ENCODE results near the gene ZBTB26. TPM values are rescaled to one million over a fixed set of nuclear protein-coding genes. Genes with fewer than 3 reads are reported as not detected.
A peak's percentile ranks its signal among the peaks of the same experiment; 100 is the strongest.

ZBTB26 gene, protein sequence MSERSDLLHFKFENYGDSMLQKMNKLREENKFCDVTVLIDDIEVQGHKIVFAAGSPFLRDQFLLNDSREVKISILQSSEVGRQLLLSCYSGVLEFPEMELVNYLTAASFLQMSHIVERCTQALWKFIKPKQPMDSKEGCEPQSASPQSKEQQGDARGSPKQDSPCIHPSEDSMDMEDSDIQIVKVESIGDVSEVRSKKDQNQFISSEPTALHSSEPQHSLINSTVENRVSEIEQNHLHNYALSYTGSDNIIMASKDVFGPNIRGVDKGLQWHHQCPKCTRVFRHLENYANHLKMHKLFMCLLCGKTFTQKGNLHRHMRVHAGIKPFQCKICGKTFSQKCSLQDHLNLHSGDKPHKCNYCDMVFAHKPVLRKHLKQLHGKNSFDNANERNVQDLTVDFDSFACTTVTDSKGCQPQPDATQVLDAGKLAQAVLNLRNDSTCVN
- total RNA-seq: 2.0 TPM

DNA sequence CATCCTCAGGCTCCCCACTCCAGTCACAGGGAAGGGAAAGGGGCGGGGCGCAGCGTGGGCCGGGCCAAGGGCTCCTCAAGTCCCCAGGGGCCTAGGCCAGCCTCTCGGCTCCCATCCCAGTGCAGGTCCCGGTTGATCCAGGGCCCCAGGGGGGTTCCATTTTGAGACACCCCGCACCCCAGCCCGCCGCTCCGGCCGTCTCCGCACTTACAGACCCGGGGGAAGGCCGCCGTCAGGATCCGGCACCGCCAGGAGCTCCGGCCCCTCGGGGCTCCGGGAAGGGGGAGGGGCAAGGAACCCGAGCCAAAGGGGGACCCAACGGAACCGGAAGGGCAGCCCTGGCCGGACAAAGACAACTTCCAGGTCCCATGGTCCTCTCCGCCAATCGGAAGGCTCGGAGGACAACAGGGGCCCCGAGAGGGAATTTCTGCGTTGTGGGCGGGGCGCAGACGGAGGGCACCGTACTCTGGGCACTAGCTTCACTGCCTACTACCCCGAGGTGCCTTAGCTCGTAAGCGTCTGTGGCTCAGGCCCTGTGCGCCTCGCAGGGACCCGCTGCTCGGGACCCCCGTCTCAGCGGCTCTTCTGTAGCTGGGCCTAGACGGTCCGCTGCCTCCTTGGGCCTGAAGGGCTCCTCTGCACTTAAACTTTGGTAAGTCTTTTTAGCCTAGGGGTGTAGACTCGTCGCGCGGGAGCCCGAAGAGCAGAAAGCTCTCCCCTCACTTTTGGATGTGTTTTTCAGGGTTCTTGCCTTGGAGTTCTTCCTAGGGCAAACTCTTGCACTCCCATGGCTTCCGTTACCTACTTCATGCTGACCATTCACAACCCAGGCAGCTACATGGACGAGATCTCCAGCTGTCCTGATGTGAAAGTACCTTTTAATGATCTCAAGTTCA is at the start of gene ZBTB26:
Gene ZBTB26 (minus strand): TSS at position 287 of the 896 bp plus-strand sequence. CDS start 11,578 bp downstream, outside the sequence.
- peak; percentile 99 for ATAC-seq

DNA sequence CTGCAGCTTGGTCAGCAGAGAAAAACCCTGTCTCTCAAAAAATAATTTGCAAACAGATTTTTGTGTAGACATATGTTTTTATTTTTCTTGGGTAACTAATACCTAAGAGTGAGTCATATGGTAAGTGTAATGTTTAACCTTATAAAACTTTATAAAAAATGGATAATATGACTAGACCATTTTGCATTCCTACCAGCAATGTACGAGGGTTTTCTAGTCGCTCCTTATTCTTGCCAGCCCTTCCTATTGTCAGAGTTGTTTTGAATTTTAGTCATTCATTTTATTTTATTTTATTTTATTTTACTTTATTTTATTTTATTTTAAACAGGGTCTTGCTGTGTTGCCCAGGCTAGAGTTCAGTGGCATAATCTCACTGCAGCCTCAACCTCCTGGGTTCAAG is 47.3 kb upstream of the ZBTB26 start:
- no peak for ATAC-seq

DNA sequence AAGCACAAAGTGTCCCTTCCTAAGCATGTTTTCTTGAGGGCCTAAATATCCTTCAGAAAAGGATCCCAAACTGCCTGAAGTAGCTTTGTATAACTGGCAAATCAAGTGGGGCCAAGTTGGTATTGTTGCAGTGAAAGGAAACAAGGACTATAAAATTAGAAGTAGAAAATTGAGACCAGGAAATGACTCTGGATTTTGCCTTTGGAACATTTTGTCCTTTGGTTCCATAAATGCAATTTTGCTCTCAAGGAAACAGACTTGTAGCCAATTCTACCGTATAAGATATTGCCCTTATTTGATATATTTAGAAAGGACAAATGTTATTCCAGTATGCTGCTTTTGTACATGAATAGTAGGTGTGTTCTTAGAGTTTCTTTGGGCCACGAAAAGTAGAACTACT is 43.9 kb upstream of the ZBTB26 start:
- ATAC-seq: no peak

DNA sequence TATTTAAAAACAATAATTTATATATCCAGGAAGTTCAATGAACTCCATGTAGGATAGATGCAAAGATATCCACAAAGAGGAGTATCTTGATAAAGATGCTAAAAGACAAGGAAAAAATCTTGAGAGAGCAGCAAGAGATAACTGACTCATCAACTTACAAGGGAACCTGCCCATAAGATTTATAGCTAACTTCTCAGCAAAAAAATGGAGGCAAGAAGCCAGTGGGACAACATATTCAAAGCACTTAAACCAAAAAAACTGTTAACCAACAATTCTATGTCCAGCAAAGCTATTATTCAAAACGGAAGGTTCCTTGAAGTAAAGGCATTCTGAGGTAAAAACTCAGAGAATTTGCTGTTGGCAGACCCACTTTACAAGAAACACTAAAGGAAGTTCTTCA is 29.8 kb upstream of the ZBTB26 start:
- ATAC-seq: no peak

DNA sequence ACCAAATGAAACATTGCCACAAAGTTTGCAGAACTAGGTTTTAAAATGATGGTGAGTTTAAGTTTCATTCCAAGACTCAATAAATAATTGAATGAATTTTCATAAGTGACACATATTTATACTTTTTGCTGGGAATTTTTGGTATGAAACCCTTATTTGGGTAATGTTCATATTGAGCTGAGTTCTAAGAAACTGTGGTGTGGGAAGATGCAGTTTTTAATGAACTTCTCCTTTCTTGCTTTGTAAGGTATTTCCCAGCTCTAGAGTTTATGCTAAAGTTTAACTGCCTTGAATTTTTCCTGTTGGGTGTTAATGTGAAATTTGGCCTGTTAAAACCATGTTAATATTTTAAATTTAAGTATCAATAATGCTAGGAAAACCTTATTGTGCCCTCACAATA is 24.6 kb upstream of the ZBTB26 start:
- no peak for ATAC-seq

DNA sequence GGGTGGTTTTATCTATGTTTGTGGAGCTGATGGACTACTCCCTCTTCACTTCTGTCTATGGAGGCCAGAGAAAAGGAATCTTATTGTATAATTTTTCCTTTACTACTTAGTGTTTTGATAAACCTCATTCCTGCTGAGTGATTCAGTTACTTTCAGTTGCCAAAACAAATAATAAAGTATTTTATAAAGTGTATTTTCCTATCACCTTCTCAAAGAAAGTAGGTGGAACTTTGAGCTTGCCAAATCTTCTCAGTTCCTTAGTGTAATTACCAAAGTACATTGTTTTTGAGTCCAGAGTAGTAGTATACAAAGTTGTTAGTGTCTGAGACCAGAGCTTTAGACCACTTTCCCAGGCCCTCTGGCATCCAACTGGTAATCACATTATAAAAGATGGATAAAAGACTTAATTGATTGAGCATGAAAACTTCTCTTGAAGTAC is 23.0 kb upstream of the ZBTB26 start:
- no peak for ATAC-seq

GRCh38 chr9:122951056-122951455 is 19.7 kb upstream of the ZBTB26 start:
- ATAC-seq: no peak

GRCh38 chr9:122950263-122950662 is 19.0 kb upstream of the ZBTB26 start:
- ATAC-seq: no peak

GRCh38 chr9:122949696-122950095 is 18.4 kb upstream of the ZBTB26 start:
- no peak for ATAC-seq

GRCh38 chr9:122948313-122948712 is 17.0 kb upstream of the ZBTB26 start:
- peak; percentile 94 for ATAC-seq

- no peak for ATAC-seq
These were observed 15.2 kb upstream of the ZBTB26 start for GRCh38 chr9:122946461-122947005.

- no peak for ATAC-seq
These were observed 13.9 kb upstream of the ZBTB26 start for GRCh38 chr9:122944960-122945888.

DNA sequence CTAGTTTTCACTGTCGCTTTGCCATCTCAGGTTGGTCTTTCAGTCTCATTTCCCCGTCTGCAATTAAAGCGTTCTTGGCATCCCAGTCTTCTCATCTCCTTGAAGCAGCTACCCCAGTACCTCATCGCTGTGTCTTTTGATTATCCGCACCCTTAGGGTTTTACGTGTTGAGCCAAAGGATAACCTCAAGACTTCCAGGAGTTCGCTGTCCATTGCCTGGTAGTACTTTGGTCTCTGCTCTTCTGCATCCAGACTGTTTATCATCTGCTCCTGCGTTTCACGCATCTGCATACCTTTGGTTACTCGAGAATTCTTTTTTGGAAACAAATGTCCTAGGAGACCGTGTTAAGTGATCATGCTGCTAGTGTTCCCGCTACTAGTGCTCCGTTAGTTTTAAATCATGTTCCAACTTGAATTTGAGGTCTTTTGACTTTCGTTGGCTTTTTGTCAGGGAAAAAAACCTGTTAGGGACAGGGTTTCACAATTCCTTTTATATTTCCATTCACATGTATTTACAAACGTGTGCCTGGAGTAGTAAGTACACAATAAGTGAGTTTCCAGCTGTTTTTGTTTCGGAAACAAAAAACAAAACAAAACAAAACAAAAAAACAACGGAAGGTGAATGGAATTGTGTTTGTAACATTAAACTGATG is 10.4 kb upstream of the ZBTB26 start:
- peak; percentile 1 for ATAC-seq

DNA sequence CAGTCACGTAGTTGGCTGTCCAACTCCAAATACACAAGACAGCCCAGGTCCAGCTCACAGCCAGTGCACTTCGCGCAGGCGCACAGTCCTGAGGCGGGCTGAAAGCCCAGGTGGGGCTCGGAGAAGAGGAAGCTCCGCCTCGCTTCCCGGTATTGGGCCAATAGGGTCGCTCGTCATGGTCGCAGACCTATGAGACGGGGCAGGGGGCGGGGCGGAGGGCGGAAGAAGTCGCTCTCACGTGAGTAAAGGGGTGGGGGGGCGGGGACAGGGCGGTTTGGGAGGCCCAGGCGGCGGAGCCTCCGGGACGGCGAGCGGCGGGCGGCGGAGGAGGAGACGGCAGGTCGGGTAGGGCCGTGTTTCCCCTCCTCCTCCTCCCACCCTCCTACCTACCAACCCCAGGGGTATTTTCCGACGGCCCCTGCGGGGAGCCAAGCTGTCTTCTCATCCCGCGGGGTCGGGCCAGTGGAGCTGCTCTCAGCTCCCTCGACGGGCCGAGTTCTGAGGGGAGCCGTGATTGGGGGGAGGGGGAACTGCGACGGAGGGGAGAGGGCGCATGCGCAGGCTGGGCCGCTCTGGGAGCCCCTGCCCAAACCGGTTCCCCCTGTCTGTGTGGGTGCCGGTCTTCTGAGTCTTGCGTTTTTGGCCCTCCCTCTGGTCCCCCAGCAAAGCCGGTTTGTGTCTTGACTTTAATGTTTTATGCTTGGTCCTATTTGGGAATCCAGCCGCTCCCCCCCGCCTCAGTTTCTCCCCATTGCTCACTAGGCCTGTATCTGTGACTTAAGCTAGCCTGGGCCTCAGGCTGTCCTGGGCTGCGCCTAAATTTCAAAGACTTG is 9.7 kb upstream of the ZBTB26 start, which contains the start of gene RABGAP1:
Gene RABGAP1 (plus strand): TSS at position 272 of the 833 bp plus-strand sequence. CDS start 16,040 bp downstream, outside the sequence.
- ATAC-seq: peak; percentile 98

GRCh38 chr9:122940454-122940748 is 9.1 kb upstream of the ZBTB26 start:
- no peak for ATAC-seq

GRCh38 chr9:122939601-122940000 is 8.3 kb upstream of the ZBTB26 start:
- no peak for ATAC-seq

GRCh38 chr9:122936883-122937282 is 5.6 kb upstream of the ZBTB26 start:
- no peak for ATAC-seq

DNA sequence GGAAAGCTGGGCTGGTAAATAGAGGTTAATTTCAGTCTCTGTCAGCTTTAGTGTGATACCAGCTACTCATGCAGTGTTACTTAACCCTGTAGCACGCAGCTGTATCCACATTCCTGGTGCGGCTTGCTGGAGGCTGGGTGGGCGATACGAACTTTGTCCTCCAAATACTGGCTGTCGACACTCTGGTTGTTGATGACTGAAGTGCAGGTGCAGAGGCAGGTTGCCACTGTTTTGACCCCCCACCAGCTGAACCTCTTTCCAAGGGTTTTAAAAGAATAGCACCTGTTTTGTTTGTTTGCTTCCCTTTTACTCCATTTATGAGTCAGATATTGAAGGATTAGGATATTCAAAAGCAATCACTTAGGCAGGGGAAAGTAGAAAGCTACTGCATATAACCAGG is 5.2 kb upstream of the ZBTB26 start:
- ATAC-seq: no peak

DNA sequence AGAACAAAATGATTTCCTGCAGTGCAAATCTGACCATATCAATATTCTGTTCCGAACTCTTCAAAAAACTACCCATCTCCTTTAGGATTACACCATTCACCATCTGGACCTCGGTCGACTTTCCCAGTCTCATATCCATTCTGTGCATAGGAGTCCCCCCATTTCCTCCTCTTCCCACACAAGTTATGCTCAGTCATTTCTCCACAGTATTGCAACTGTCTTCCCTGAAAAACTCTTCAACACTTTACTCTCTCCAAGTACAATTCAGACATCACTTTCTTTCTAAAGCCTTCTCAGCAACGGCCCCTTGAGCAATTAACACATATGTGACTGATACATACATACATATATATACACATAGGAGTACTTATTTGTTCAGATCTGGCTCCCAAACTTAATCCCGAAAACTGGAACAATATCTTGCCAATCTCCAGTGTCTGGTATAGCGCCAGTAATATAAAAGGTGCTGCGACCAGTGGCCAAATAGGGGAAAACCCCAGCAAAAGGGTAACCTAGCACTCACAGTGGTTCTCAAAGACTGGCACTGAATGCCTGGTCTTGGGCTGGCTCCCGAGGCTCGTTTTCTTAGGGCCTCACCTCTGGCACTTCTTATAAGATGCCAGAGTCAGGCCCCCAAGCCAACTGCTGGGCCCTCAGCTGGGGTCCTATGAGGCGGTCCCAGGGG is 629 bp downstream of the ZBTB26 start:
- no peak for ATAC-seq

DNA sequence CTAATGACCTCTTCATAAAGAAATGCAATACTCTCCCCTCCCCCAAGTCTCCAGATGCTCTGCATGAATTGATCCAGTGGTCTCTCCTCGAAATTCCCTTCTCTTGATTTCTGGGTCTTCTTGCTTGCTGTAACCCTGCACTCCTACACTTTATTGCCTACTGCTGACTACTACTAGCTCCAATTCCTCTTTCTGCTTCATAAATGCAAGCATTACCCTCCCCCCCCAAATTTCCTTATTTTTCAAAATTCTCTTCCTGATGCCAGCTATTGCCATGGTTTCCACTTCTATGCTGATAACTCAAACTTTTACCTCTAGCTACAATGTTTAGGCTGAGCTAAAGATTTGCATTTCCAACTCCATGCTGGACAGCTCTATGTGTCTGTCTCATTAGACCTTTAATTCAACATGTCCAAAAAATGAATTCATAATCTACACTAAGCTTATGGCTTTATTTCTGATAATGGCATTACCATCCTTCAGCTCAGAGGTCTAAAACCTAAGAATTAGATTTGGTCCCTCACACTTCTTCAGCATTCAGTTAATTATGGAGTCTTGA is 1.4 kb downstream of the ZBTB26 start:
- no peak for ATAC-seq
